Mesendoderm (in vitro differentiated cells): ENCODE results near the gene RAPGEF2.

Experiments
- DNase-seq: peaks from one replicate; pipeline ENCODE4 v3.0.0; 2013
- H2AK5ac ChIP-seq: 2 replicates; pipeline ENCODE4 v1.6.1; 2013; ENCODE audit warnings: low read length, inconsistent platforms
- H2BK120ac ChIP-seq: 2 replicates; pipeline ENCODE4 v1.6.1; 2013; ENCODE audit warnings: low read depth, mild to moderate bottlenecking, low read length, moderate library complexity, mixed read lengths
- H2BK15ac ChIP-seq: replicated peaks from 2 replicates; pipeline ENCODE4 v1.6.1; 2013; ENCODE audit warnings: low read depth, mild to moderate bottlenecking, moderate library complexity
- H2BK5ac ChIP-seq: 2 replicates; pipeline ENCODE4 v1.6.1; 2013; ENCODE audit warnings: low read length, inconsistent platforms
- H3K18ac ChIP-seq: 2 replicates; pipeline ENCODE4 v1.6.1; 2013; ENCODE audit warnings: mild to moderate bottlenecking, low read length, mixed read lengths
- H3K23ac ChIP-seq: one replicate; pipeline ENCODE4 v1.6.1; 2013; ENCODE audit warnings: low read length
- H3K27ac ChIP-seq: 2 replicates; pipeline ENCODE4 v1.5.1; 2013; ENCODE audit warnings: low read depth, mild to moderate bottlenecking, inconsistent platforms, low read length, moderate library complexity
- H3K27me3 ChIP-seq: 2 replicates; pipeline ENCODE4 v1.6.1; 2013; ENCODE audit warnings: low read length, control low read depth, mild to moderate bottlenecking, inconsistent platforms; ENCODE audit not compliant: insufficient read depth, poor library complexity
- H3K36me3 ChIP-seq: 2 replicates; pipeline ENCODE4 v1.6.1; 2013; ENCODE audit warnings: low read length, inconsistent platforms; ENCODE audit not compliant: control insufficient read depth, insufficient read depth
- H3K4ac ChIP-seq: one replicate; pipeline ENCODE4 v1.6.1; 2013; ENCODE audit warnings: low read depth, mild to moderate bottlenecking, low read length, moderate library complexity
- H3K4me1 ChIP-seq: 2 replicates; pipeline ENCODE4 v1.6.1; 2013; ENCODE audit warnings: low read depth, low read length, inconsistent platforms; ENCODE audit not compliant: control insufficient read depth
- H3K4me2 ChIP-seq: 2 replicates; pipeline ENCODE4 v1.6.1; 2013; ENCODE audit warnings: low read length
- H3K4me3 ChIP-seq: 2 replicates; pipeline ENCODE4 v1.5.1; 2013; ENCODE audit warnings: mild to moderate bottlenecking, low read length
- H3K56ac ChIP-seq: one replicate; pipeline ENCODE4 v1.6.1; 2013; ENCODE audit warnings: low read length
- H3K79me1 ChIP-seq: 2 replicates; pipeline ENCODE4 v1.6.1; 2013; ENCODE audit warnings: low read length, inconsistent platforms
- H3K79me2 ChIP-seq: 2 replicates; pipeline ENCODE4 v1.6.1; 2013; ENCODE audit warnings: mild to moderate bottlenecking, low read length; ENCODE audit not compliant: control insufficient read depth, insufficient read depth
- H3K9ac ChIP-seq: 2 replicates; pipeline ENCODE4 v1.6.1; 2013; ENCODE audit warnings: low read length, inconsistent platforms
- H4K5ac ChIP-seq: one replicate; pipeline ENCODE4 v1.6.1; 2013; ENCODE audit warnings: low read length
- H4K8ac ChIP-seq: one replicate; pipeline ENCODE4 v1.6.1; 2013; ENCODE audit warnings: low read depth, mild to moderate bottlenecking, control low read depth, low read length, moderate library complexity
- WGBS: extraction: QIAGEN DNeasy Blood & Tissue Kit; methylation state at CpG from one replicate; pipeline ENCODE4 v1.1.7; 2013; ENCODE audit warnings: low lambda C conversion rate, missing lambda C conversion rate; ENCODE audit not compliant: insufficient coverage; ENCODE audit errors: extremely low coverage; 5-methylcytosine and 5-hydroxymethylcytosine counted together

The RAPGEF2 gene

DNA sequence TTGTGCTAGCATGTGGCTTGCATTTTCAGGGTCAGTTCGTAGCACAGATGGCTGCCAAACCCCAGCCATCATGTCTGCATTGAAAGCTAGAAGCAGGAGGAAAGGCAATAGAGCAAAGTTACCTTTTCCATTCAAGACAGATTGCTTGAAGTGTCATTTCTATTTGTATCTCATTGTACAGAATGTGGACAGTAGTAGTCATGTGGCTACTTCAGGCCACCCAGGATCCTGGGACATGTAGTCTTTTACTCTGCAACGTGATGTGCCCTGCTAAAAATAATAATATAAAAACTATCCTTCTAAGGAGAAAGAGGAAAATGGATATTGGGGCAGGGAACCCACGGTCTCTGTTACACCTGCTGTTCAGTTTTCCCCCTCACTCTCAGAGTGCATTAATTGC is 118.4 kb downstream of the RAPGEF2 start:
- Histone ChIP-seq H3K56ac (no peak overlapping the region), H3K27me3 (no peaks in the 10 kb centered on the region), H3K4me2 (no peak overlapping the region), H2BK5ac (no peak overlapping the region), H3K4me1 (peaks cover 2% of the 10 kb centered on the region), H3K79me1 (peaks cover 15% of the 10 kb centered on the region), H3K27ac (no peak overlapping the region), H3K4me3 (no peak overlapping the region), H3K4ac (no peak overlapping the region), H3K9ac (no peak overlapping the region), H3K79me2 (peaks cover 22% of the 10 kb centered on the region), H2BK15ac (no peak overlapping the region), H3K36me3 (no peaks in the 10 kb centered on the region), H3K23ac (no peak overlapping the region), H4K5ac (no peak overlapping the region), H3K18ac (no peak overlapping the region), H2AK5ac (no peak overlapping the region), H2BK120ac (no peak overlapping the region), H4K8ac (no peak overlapping the region)
- WGBS, result no CpG with 5 or more reads among the region's 3 CpGs
- no peak for DNase-seq

GRCh38 chr4:159222043-159222552 is 119.2 kb downstream of the RAPGEF2 start:
- Histone ChIP-seq H3K79me2 (peaks cover 19% of the 10 kb centered on the region), H3K4me3 (no peak overlapping the region), H4K8ac (no peak overlapping the region), H3K36me3 (no peaks in the 10 kb centered on the region), H3K23ac (no peak overlapping the region), H3K56ac (no peak overlapping the region), H3K27me3 (no peaks in the 10 kb centered on the region), H4K5ac (no peak overlapping the region), H3K9ac (no peak overlapping the region), H2BK15ac (no peak overlapping the region), H3K4ac (no peak overlapping the region), H3K4me2 (no peak overlapping the region), H3K79me1 (peaks cover 12% of the 10 kb centered on the region), H3K18ac (no peak overlapping the region), H2BK120ac (no peak overlapping the region), H2BK5ac (no peak overlapping the region), H3K4me1 (peaks cover 2% of the 10 kb centered on the region), H3K27ac (no peak overlapping the region), H2AK5ac (no peak overlapping the region)
- DNase-seq, result no peak
- WGBS, result no CpG with 5 or more reads among the region's 4 CpGs

DNA sequence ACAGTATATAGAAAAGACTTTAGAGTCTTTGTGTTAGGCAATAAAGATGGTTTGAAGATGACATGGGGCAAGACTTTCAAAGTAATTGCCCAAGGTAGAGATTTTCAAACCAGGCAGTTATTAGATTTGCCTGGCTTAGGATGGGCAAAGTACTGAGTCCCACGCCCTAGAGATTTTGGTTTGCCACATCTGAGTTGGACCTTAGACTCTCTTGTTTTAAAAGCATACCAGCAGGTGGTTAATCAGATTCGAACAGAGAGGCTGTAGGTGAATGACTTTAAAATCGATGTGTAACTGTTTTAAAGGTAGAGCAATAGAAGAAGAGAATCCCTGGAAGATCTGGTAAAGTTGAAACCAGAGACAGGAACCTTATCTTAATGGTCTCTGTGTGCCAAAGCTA is 121.5 kb downstream of the RAPGEF2 start:
- Histone ChIP-seq H2BK120ac (no peak overlapping the region), H3K56ac (no peak overlapping the region), H3K18ac (no peak overlapping the region), H3K4ac (no peak overlapping the region), H3K36me3 (no peaks in the 10 kb centered on the region), H3K9ac (no peak overlapping the region), H3K4me1 (peaks cover 9% of the 10 kb centered on the region), H2BK15ac (no peak overlapping the region), H2BK5ac (no peak overlapping the region), H4K5ac (no peak overlapping the region), H3K79me1 (peaks cover 8% of the 10 kb centered on the region), H3K4me2 (no peak overlapping the region), H2AK5ac (no peak overlapping the region), H3K27me3 (no peaks in the 10 kb centered on the region), H3K23ac (no peak overlapping the region), H4K8ac (no peak overlapping the region), H3K79me2 (peaks cover 15% of the 10 kb centered on the region), H3K4me3 (no peak overlapping the region), H3K27ac (no peak overlapping the region)
- DNase-seq, result no peak
- WGBS, result no CpG with 5 or more reads among the region's 3 CpGs

GRCh38 chr4:159227378-159227777 is 124.5 kb downstream of the RAPGEF2 start:
- DNase-seq, result peak; percentile 38
- Histone ChIP-seq H3K4me1 (peaks cover 9% of the 10 kb centered on the region), H2BK120ac (peak overlapping the region; percentile 79), H3K56ac (no peak overlapping the region), H3K23ac (no peak overlapping the region), H2AK5ac (no peak overlapping the region), H3K4me2 (no peak overlapping the region), H3K36me3 (no peaks in the 10 kb centered on the region), H3K4ac (no peak overlapping the region), H3K4me3 (no peak overlapping the region), H3K18ac (no peak overlapping the region), H4K5ac (no peak overlapping the region), H3K27ac (no peak overlapping the region), H2BK5ac (no peak overlapping the region), H3K9ac (no peak overlapping the region), H4K8ac (no peak overlapping the region), H2BK15ac (no peak overlapping the region), H3K27me3 (no peaks in the 10 kb centered on the region), H3K79me1 (peaks cover 2% of the 10 kb centered on the region), H3K79me2 (peaks cover 12% of the 10 kb centered on the region)
- no CpG with 5 or more reads among the region's 3 CpGs for WGBS

DNA sequence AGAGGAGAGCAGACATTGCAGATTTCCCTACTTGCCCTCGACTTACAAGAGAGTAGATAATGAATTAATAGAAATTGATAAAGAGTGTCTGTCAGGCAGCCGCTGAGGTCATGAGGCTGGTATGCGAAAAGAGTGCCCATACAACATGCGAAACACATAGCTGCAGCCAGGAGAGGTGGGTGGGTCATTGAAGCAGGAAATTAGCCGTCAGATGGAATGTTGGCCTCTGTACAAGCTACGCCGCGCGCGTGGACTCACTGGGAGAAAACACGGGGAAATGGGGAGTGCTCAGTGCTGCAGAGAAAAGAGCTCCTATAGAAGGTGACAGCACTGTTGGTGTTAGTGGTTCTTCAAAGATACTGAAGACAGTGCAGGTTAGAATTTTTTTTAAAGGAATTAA is 125.1 kb downstream of the RAPGEF2 start:
- Histone ChIP-seq H2BK15ac (no peak overlapping the region), H3K27me3 (no peaks in the 10 kb centered on the region), H3K4me3 (no peak overlapping the region), H4K5ac (no peak overlapping the region), H2BK120ac (no peak overlapping the region), H3K79me2 (peaks cover 11% of the 10 kb centered on the region), H3K56ac (no peak overlapping the region), H2AK5ac (no peak overlapping the region), H4K8ac (no peak overlapping the region), H3K36me3 (no peaks in the 10 kb centered on the region), H3K79me1 (peaks cover 2% of the 10 kb centered on the region), H3K27ac (no peak overlapping the region), H3K23ac (no peak overlapping the region), H3K4me1 (peaks cover 9% of the 10 kb centered on the region), H2BK5ac (no peak overlapping the region), H3K4ac (no peak overlapping the region), H3K4me2 (no peak overlapping the region), H3K18ac (no peak overlapping the region), H3K9ac (no peak overlapping the region)
- WGBS, result no CpG with 5 or more reads among the region's 11 CpGs
- peak; percentile 94 for DNase-seq

DNA sequence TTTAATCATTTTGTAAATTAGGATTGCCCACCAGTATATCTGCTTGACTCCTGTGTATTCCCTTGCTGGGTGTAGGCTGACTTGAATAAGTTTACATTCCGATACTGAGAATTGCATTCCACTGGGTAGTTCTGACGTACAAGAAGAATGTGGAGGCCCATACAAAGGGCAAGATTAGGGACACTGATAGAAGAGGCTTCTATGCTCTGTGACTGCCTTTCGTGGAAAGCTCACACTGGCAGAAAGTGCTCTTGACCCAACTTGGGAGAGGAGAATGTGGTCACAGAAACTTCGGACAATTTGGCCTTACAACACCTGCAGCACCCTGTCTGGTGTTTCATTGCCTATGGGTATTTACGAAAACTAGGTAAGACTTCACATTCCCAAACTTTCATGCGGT is 126.3 kb downstream of the RAPGEF2 start:
- H3K36me3 ChIP-seq, result no peaks in the 10 kb centered on the region
- no CpG with 5 or more reads among the region's 6 CpGs for WGBS
- H3K18ac ChIP-seq, result peak overlapping the region; percentile 68
- no peak overlapping the region for H3K9ac ChIP-seq
- H2BK120ac ChIP-seq, result no peak overlapping the region
- peaks cover 2% of the 10 kb centered on the region for H3K79me1 ChIP-seq
- no peak overlapping the region for H2BK15ac ChIP-seq
- H4K8ac ChIP-seq, result no peak overlapping the region
- no peaks in the 10 kb centered on the region for H3K27me3 ChIP-seq
- peaks cover 9% of the 10 kb centered on the region for H3K4me1 ChIP-seq
- H3K79me2 ChIP-seq, result peaks cover 12% of the 10 kb centered on the region
- H3K4me2 ChIP-seq, result no peak overlapping the region
- no peak overlapping the region for H2BK5ac ChIP-seq
- no peak overlapping the region for H3K56ac ChIP-seq
- H3K27ac ChIP-seq, result no peak overlapping the region
- H4K5ac ChIP-seq, result no peak overlapping the region
- no peak overlapping the region for H3K4me3 ChIP-seq
- H2AK5ac ChIP-seq, result no peak overlapping the region
- peak; percentile 97 for DNase-seq
- H3K4ac ChIP-seq, result no peak overlapping the region
- no peak overlapping the region for H3K23ac ChIP-seq
